HepG2 (cell line): ENCODE measurements around the gene AP3D1. TPM values are rescaled to one million over a fixed set of nuclear protein-coding genes. Genes with fewer than 3 reads are reported as not detected.

Source experiments
- ASH2L ChIP-seq: fragments of 300-600, 200-600 bp; sonication (generic); IDR thresholded peaks from 2 replicates; pipeline ENCODE4 v1.7.0; 2017; ENCODE audit warnings: low read depth, mild to moderate bottlenecking, moderate library complexity, mixed read lengths, low read length; ENCODE audit not compliant: insufficient read length
- ATRX ChIP-seq: sonication (generic); formaldehyde crosslinking; IDR thresholded peaks from 2 replicates; pipeline ENCODE4 v1.4.0; 2020; ENCODE audit warnings: missing genetic modification reagents, borderline replicate concordance
- CBX2 ChIP-seq, 2 experiments: fragments of 200-600 bp in 1 of 2; sonication (generic); formaldehyde crosslinking in 1 of 2; IDR thresholded peaks; 2 replicates each; pipeline versions ENCODE4 v1.7.0 to v1.8.1; 2018 to 2022; ENCODE audit warnings: low read depth in 2 of 2, low read length in 1 of 2, mild to moderate bottlenecking in 1 of 2, missing genetic modification reagents in 1 of 2
- HMG20B ChIP-seq: conservative IDR thresholded peaks from 2 replicates; pipeline ENCODE4 v1.6.1; 2016; ENCODE audit warnings: missing genetic modification reagents, missing compliant biosample characterization
- NFYB ChIP-seq: sonication (generic); formaldehyde crosslinking; IDR thresholded peaks from 2 replicates; pipeline ENCODE4 v1.4.0; 2020; ENCODE audit warnings: missing genetic modification reagents
- TBL1XR1 ChIP-seq: fragments of 150-350 bp; IDR thresholded peaks from 2 replicates; pipeline ENCODE4 v1.6.1; 2014; ENCODE audit warnings: borderline replicate concordance, low read length; ENCODE audit not compliant: partially characterized antibody
- ZNF484 ChIP-seq: sonication (generic); formaldehyde crosslinking; IDR thresholded peaks from 2 replicates; pipeline ENCODE4 v1.5.1; 2020; ENCODE audit warnings: mild to moderate bottlenecking, low read depth, missing genetic modification reagents, borderline replicate concordance
- ZNF546 ChIP-seq: sonication (generic); formaldehyde crosslinking; conservative IDR thresholded peaks from 2 replicates; pipeline ENCODE4 v1.8.1; 2023; ENCODE audit warnings: mild to moderate bottlenecking, missing genetic modification reagents
- ZNF572 ChIP-seq: sonication (generic); formaldehyde crosslinking; IDR thresholded peaks from 2 replicates; pipeline ENCODE4 v1.5.1; 2020; ENCODE audit warnings: mild to moderate bottlenecking, missing genetic modification reagents
- polyA plus RNA-seq, 8 experiments: library from polyadenylated mRNA; depleted of rRNA in 3 of 8; stranded (reverse) in 7 of 8; unstranded in 1 of 8; fragments of >200 nt; fragmentation: Illumina TruSeq in 4 of 8; extraction: Trizol in 4 of 8; gene quantifications; 2 replicates each; pipeline versions ENCODE4 v1.2.1 to v1.2.3, GENCODE V29; 2011 to 2016; ENCODE audit warnings: low read depth in 4 of 8, missing spikeins in 1 of 8, mixed read lengths in 1 of 8; ENCODE audit not compliant: insufficient read depth in 1 of 8
- total RNA-seq, 5 experiments: library from RNA; depleted of rRNA; stranded (reverse); fragments of >200 nt; fragmentation: Illumina TruSeq; extraction: Trizol; gene quantifications; 2 replicates each; pipeline ENCODE4 v1.2.3, GENCODE V29; 2016; ENCODE audit warnings: low read depth in 1 of 5
- TF ChIP-seq, protein P1 (sequence below): sonication (generic); formaldehyde crosslinking; IDR thresholded peaks from 2 replicates; pipeline ENCODE4 v1.4.0; 2020; ENCODE audit warnings: missing genetic modification reagents, borderline replicate concordance
- TF ChIP-seq, protein P2 (sequence below): sonication (generic); formaldehyde crosslinking; IDR thresholded peaks from 2 replicates; pipeline ENCODE4 v1.5.0; 2020; ENCODE audit warnings: mild to moderate bottlenecking, missing genetic modification reagents, borderline replicate concordance
- TF ChIP-seq, protein P3 (sequence below): sonication (generic); formaldehyde crosslinking; IDR thresholded peaks from 2 replicates; pipeline ENCODE4 v1.4.0; 2020; ENCODE audit warnings: mild to moderate bottlenecking, missing genetic modification reagents
- TF ChIP-seq, protein P4 (sequence below): IDR thresholded peaks from 2 replicates; pipeline ENCODE4 v1.6.1; 2016; ENCODE audit warnings: missing compliant biosample characterization, missing genetic modification reagents, borderline replicate concordance

AP3D1 gene
- total and polyA plus RNA-seq, 2 of the 13 experiments (the other 11 are each of a cell fraction or from before 2014, with no cell fraction given) = 68.0 to 82.6 TPM

DNA sequence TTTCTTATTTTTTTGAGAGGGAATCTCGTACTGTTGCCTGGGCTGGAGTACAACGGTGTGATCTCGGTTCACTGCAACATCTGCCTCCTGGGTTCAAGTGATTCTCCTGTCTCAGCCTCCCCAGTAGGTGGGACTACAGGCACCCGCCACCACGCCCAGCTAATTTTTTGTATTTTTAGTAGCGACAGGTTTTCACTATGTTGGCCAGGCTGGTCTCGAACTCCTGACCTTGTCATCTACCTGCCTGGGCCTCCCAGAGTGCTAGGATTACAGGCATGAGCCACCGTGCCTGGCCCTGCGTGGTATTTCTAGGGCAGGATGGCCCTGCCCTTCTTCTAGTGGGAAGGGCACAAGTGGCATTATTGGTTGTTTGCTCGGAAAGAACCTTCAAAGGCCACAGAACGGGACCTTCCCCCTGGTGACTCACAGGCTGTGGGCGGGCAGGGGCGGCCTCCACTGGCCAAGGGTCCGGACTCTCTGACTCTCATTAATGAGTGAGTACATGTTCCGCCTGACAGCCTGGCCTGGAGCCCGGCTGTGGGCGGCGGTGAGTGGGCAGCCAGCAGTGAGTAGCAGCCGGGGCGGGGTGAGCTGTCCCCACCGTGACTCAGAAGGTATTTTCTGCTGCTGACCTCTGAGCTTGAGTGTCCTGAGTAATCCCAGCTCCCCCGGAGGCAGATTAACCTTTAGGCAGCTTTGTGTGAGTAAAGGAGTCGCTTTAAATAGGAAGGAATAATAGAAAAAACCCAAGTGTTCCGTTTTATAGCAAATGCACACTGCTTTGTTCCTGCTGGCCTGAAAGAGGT, 17.5 kb upstream of the AP3D1 start (continued):
- TF ChIP-seq, protein P1, sequence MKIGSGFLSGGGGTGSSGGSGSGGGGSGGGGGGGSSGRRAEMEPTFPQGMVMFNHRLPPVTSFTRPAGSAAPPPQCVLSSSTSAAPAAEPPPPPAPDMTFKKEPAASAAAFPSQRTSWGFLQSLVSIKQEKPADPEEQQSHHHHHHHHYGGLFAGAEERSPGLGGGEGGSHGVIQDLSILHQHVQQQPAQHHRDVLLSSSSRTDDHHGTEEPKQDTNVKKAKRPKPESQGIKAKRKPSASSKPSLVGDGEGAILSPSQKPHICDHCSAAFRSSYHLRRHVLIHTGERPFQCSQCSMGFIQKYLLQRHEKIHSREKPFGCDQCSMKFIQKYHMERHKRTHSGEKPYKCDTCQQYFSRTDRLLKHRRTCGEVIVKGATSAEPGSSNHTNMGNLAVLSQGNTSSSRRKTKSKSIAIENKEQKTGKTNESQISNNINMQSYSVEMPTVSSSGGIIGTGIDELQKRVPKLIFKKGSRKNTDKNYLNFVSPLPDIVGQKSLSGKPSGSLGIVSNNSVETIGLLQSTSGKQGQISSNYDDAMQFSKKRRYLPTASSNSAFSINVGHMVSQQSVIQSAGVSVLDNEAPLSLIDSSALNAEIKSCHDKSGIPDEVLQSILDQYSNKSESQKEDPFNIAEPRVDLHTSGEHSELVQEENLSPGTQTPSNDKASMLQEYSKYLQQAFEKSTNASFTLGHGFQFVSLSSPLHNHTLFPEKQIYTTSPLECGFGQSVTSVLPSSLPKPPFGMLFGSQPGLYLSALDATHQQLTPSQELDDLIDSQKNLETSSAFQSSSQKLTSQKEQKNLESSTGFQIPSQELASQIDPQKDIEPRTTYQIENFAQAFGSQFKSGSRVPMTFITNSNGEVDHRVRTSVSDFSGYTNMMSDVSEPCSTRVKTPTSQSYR (CRISPR knock-in tag) = 0 out of 2 replicates have a peak, but pooled peaks have one; percentile 29
- no peak for TF ChIP-seq ZNF572
- TF ChIP-seq CBX2 (IDR thresholded peaks at IDR 0.05; ENCODE audit: low read depth, low read length) = no peak
- no peak for TF ChIP-seq CBX2 (CRISPR knock-in tag; IDR thresholded peaks at IDR 0.05; ENCODE audit: low read depth)
- no peak for TF ChIP-seq TBL1XR1
- no peak for TF ChIP-seq ASH2L
- TF ChIP-seq ZNF546 (CRISPR knock-in tag) = no peak
- TF ChIP-seq ATRX = no peak
- TF ChIP-seq, protein P2, sequence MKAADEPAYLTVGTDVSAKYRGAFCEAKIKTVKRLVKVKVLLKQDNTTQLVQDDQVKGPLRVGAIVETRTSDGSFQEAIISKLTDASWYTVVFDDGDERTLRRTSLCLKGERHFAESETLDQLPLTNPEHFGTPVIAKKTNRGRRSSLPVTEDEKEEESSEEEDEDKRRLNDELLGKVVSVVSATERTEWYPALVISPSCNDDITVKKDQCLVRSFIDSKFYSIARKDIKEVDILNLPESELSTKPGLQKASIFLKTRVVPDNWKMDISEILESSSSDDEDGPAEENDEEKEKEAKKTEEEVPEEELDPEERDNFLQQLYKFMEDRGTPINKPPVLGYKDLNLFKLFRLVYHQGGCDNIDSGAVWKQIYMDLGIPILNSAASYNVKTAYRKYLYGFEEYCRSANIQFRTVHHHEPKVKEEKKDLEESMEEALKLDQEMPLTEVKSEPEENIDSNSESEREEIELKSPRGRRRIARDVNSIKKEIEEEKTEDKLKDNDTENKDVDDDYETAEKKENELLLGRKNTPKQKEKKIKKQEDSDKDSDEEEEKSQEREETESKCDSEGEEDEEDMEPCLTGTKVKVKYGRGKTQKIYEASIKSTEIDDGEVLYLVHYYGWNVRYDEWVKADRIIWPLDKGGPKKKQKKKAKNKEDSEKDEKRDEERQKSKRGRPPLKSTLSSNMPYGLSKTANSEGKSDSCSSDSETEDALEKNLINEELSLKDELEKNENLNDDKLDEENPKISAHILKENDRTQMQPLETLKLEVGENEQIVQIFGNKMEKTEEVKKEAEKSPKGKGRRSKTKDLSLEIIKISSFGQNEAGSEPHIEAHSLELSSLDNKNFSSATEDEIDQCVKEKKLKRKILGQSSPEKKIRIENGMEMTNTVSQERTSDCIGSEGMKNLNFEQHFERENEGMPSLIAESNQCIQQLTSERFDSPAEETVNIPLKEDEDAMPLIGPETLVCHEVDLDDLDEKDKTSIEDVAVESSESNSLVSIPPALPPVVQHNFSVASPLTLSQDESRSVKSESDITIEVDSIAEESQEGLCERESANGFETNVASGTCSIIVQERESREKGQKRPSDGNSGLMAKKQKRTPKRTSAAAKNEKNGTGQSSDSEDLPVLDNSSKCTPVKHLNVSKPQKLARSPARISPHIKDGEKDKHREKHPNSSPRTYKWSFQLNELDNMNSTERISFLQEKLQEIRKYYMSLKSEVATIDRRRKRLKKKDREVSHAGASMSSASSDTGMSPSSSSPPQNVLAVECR = peak; percentile 84; the same call in 1 of the 2 replicates
- peak; percentile 45 for TF ChIP-seq NFYB (CRISPR knock-in tag)
- 0 out of 2 replicates have a peak, but pooled peaks have one; percentile 62 for TF ChIP-seq HMG20B
- TF ChIP-seq, protein P3, sequence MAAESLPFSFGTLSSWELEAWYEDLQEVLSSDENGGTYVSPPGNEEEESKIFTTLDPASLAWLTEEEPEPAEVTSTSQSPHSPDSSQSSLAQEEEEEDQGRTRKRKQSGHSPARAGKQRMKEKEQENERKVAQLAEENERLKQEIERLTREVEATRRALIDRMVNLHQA (CRISPR knock-in tag) = no peak
- no peak for TF ChIP-seq ZNF484 (CRISPR knock-in tag)
- TF ChIP-seq, protein P4, sequence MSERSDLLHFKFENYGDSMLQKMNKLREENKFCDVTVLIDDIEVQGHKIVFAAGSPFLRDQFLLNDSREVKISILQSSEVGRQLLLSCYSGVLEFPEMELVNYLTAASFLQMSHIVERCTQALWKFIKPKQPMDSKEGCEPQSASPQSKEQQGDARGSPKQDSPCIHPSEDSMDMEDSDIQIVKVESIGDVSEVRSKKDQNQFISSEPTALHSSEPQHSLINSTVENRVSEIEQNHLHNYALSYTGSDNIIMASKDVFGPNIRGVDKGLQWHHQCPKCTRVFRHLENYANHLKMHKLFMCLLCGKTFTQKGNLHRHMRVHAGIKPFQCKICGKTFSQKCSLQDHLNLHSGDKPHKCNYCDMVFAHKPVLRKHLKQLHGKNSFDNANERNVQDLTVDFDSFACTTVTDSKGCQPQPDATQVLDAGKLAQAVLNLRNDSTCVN (CRISPR knock-in tag) = peak; percentile 56; the same call in 1 of the 2 replicates
